Ishikawa (cell line): ENCODE measurements around the gene ERN1.

Source experiments
- CEBPB ChIP-seq: IDR thresholded peaks from 2 replicates; pipeline ENCODE4 v1.6.1; 2012
- CREB1 ChIP-seq: IDR thresholded peaks from 2 replicates; pipeline ENCODE4 v1.6.1; 2012; ENCODE audit warnings: low read depth
- EGR1 ChIP-seq: IDR thresholded peaks from 2 replicates; pipeline ENCODE4 v1.6.1; 2012
- EP300 ChIP-seq: IDR thresholded peaks from 2 replicates; pipeline ENCODE4 v1.6.1; 2012; ENCODE audit warnings: borderline replicate concordance
- FOXM1 ChIP-seq: IDR thresholded peaks from 2 replicates; pipeline ENCODE4 v1.6.1; 2012; ENCODE audit warnings: low read depth, borderline replicate concordance
- MAX ChIP-seq: IDR thresholded peaks from 2 replicates; pipeline ENCODE4 v1.6.1; 2012
- NFIC ChIP-seq: IDR thresholded peaks from 2 replicates; pipeline ENCODE4 v1.6.1; 2012
- RAD21 ChIP-seq: IDR thresholded peaks from 2 replicates; pipeline ENCODE4 v1.6.1; 2012; ENCODE audit warnings: low read depth
- TAF1 ChIP-seq: IDR thresholded peaks from 2 replicates; pipeline ENCODE4 v1.6.1; 2012; ENCODE audit warnings: low read depth, mild to moderate bottlenecking
- TCF12 ChIP-seq: IDR thresholded peaks from 2 replicates; pipeline ENCODE4 v1.6.1; 2012; ENCODE audit warnings: low read depth
- TEAD4 ChIP-seq: IDR thresholded peaks from 2 replicates; pipeline ENCODE4 v1.6.1; 2012
- YY1 ChIP-seq: IDR thresholded peaks from 2 replicates; pipeline ENCODE4 v1.6.1; 2012; ENCODE audit warnings: low read depth
- ZBTB7A ChIP-seq: IDR thresholded peaks from 2 replicates; pipeline ENCODE4 v1.6.1; 2012; ENCODE audit warnings: low read depth
- TF ChIP-seq, protein P1 (sequence below): IDR thresholded peaks from 2 replicates; pipeline ENCODE4 v1.6.1; 2012; ENCODE audit warnings: low read depth, mild to moderate bottlenecking
- TF ChIP-seq, protein P2 (sequence below): IDR thresholded peaks from 2 replicates; pipeline ENCODE4 v1.6.1; 2012

Gene ERN1

DNA sequence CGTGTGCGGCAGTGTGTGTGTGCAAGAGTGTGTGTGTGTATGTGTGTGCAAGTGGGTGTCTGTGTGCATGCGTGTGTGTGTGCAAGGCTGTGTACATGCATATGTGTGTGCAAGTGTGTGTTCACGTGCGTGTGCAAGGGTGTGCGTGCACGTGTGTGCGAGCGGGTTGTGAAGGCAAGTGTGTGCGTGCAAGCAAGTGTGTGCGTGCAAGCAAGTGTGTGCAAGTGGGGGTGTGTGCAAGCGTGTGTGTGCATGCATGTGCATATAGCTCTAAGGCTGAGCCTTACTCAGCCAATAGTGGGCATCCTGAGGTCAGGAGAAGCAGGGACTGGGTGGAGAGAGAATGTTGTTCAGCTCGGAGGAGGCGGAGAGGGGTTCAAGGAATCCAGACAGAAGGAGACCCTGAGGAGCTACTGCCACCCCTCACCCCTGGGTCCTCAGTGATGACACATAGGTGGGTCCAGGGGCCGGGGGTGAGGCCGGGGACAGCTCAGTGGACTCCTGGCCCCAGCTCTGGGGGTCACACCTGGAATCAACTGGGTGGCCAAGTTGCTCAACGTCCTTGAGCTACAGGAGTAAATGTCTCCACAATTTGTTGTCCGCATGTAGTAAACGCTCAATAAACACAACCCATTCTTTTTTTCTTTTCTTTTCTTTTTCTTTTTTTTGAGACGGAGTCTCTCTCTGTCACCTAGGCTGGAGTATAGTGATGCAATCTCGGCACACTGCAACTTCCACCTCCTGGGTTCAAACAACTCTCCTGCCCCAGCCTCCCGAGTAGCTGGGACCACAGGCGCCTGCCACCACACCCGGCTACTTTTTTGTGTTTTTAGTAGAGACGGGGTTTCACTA lies 130.0 kb downstream of the ERN1 start:
- no peak for TF ChIP-seq YY1

GRCh38 chr17:63998721-63999679 lies 130.9 kb downstream of the ERN1 start:
- no peak for TF ChIP-seq TEAD4
- no peak for TF ChIP-seq RAD21

DNA sequence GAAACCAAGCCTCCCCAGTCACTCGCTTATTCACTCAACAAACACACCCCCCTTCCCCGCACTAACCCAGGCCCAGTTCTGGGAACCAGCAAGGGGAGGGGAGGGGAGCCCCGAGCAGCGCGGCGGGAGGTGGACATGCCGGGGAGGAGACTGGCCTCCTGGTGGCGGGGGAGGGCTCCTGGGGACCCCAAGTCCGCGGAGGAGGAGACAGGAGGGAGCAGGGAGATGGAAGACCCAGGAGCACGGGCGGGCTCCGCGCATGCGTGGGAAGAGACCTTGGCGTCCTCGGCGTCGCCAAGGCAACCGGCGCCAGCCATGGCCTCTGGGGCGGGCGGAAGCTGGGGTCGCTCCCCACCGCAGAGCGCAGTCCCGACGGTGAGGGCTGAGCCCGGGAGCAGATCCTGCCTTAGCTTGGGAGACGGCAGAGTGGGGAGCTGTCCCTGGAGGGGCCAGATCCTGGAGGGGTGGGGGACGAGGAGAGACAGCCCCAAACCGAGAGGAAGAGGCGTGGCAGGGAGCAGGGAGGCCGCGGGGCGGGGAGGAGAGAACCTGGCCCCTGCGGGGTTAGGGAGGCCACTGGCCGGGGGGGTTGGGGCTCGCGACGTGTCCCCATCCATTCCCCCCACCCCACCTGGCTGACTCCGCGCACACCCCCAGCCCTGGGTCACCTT lies 131.8 kb downstream of the ERN1 start, which contains the start of gene PRR29:
Gene PRR29, plus strand, starts transcription at position 302 of the 671 bp plus-strand sequence. Its CDS starts 14 bp downstream, at position 316.
- TF ChIP-seq, protein P1, sequence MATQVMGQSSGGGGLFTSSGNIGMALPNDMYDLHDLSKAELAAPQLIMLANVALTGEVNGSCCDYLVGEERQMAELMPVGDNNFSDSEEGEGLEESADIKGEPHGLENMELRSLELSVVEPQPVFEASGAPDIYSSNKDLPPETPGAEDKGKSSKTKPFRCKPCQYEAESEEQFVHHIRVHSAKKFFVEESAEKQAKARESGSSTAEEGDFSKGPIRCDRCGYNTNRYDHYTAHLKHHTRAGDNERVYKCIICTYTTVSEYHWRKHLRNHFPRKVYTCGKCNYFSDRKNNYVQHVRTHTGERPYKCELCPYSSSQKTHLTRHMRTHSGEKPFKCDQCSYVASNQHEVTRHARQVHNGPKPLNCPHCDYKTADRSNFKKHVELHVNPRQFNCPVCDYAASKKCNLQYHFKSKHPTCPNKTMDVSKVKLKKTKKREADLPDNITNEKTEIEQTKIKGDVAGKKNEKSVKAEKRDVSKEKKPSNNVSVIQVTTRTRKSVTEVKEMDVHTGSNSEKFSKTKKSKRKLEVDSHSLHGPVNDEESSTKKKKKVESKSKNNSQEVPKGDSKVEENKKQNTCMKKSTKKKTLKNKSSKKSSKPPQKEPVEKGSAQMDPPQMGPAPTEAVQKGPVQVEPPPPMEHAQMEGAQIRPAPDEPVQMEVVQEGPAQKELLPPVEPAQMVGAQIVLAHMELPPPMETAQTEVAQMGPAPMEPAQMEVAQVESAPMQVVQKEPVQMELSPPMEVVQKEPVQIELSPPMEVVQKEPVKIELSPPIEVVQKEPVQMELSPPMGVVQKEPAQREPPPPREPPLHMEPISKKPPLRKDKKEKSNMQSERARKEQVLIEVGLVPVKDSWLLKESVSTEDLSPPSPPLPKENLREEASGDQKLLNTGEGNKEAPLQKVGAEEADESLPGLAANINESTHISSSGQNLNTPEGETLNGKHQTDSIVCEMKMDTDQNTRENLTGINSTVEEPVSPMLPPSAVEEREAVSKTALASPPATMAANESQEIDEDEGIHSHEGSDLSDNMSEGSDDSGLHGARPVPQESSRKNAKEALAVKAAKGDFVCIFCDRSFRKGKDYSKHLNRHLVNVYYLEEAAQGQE, result no peak
- TF ChIP-seq EGR1, result no peak
- TF ChIP-seq RAD21, result no peak
- peak; percentile 73 for TF ChIP-seq ZBTB7A
- TF ChIP-seq YY1, result peak; percentile 72; the same call in 1 of the 2 replicates

DNA sequence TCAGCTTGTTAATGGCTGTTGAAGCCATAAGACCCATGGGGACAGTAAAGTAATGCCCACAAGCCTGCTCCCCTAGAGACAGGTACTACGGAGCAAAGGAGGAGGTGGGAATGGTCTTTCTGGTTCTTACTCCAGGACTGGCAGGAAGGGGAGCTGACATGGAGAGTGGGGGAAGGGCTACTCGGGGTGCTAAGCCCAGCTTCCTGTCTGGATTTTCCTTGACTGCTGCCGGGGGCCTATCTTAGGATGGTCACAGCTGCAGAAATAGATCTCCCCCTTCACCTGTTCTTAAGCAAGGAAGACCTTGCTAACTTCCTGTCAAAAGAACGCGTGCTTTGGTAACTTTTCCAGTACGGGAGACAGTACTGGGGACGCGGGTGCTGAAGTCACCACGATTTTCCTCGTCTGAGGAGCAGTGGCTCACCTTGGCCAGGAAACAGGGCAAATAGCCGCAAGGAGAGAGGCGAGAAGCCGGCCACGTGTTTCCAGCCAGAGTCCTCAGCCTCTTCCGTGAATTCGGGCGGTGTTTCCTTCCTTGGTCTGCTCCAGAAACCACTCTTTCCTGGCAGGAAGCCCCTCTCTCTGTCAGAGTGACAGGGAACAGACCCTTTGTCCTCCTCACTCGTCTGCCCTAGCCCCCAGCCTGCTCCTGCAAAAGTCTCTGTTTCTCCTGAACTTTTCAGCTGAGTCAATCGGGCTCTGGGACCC lies 132.4 kb downstream of the ERN1 start:
- no peak for TF ChIP-seq TCF12
- no peak for TF ChIP-seq CEBPB
- no peak for TF ChIP-seq NFIC
- no peak for TF ChIP-seq MAX
- TF ChIP-seq, protein P2, sequence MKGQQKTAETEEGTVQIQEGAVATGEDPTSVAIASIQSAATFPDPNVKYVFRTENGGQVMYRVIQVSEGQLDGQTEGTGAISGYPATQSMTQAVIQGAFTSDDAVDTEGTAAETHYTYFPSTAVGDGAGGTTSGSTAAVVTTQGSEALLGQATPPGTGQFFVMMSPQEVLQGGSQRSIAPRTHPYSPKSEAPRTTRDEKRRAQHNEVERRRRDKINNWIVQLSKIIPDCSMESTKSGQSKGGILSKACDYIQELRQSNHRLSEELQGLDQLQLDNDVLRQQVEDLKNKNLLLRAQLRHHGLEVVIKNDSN, result no peak
- TF ChIP-seq, protein P1, result no peak
- TF ChIP-seq EP300, result no peak
- TF ChIP-seq YY1, result no peak
- TF ChIP-seq ZBTB7A, result no peak
- no peak for TF ChIP-seq CREB1
- no peak for TF ChIP-seq EGR1
- TF ChIP-seq RAD21, result no peak
- no peak for TF ChIP-seq TEAD4
- no peak for TF ChIP-seq TAF1

- TF ChIP-seq, protein P1, result no peak
- TF ChIP-seq, protein P2, result no peak
- no peak for TF ChIP-seq TCF12
- no peak for TF ChIP-seq ZBTB7A
- no peak for TF ChIP-seq YY1
- no peak for TF ChIP-seq NFIC
- no peak for TF ChIP-seq TAF1
- TF ChIP-seq EGR1, result no peak
- TF ChIP-seq MAX, result no peak
- TF ChIP-seq TEAD4, result no peak
- TF ChIP-seq RAD21, result no peak
- no peak for TF ChIP-seq EP300
- TF ChIP-seq FOXM1, result no peak
Measured at GRCh38 chr17:63996430-63997182, 133.3 kb downstream of the ERN1 start.
